ENCODE measurements around the gene ROBO1. TPM values are rescaled to one million over a fixed set of nuclear protein-coding genes. Genes with fewer than 3 reads are reported as not detected.
A peak's percentile ranks its signal among the peaks of the same experiment; 100 is the strongest.

Gene ROBO1
- total RNA-seq, 1 donor from 2014 or later: 43.7 TPM

DNA sequence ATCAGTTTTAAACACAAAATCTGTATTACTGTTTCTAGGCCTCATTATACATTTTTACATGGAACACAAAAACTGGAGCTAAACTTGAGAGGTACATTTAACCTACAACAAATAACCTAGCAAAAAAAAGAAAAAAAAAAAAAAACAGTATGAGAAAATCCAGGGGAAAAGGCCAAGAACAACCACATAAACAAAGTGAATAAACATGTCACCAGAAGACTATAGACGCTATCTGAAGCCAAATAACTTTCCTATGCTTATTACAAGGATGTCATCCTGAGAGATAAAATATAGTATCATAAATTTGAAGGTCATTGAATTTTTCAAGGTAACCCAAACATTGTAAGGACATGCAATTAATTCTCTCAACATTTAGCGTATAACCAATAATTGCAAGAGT, 911.6 kb downstream of the ROBO1 start:
- Mint-ChIP-seq H3K4me1 (ENCODE audit: low read depth) (peaks cover 9% of the 10 kb centered on the region), H3K27ac (ENCODE audit: unreplicated experiment) (no peak overlapping the region), H3K9me3 (ENCODE audit: low read depth) (no peaks in the 10 kb centered on the region), H3K4me3 (ENCODE audit: unreplicated experiment) (no peak overlapping the region), H3K36me3 (ENCODE audit: low read depth) (no peaks in the 10 kb centered on the region), H3K27me3 (ENCODE audit: low read depth) (no peaks in the 10 kb centered on the region)
- DNase-seq (ENCODE audit: low spot score): no peak
- TF ChIP-seq, protein P1, sequence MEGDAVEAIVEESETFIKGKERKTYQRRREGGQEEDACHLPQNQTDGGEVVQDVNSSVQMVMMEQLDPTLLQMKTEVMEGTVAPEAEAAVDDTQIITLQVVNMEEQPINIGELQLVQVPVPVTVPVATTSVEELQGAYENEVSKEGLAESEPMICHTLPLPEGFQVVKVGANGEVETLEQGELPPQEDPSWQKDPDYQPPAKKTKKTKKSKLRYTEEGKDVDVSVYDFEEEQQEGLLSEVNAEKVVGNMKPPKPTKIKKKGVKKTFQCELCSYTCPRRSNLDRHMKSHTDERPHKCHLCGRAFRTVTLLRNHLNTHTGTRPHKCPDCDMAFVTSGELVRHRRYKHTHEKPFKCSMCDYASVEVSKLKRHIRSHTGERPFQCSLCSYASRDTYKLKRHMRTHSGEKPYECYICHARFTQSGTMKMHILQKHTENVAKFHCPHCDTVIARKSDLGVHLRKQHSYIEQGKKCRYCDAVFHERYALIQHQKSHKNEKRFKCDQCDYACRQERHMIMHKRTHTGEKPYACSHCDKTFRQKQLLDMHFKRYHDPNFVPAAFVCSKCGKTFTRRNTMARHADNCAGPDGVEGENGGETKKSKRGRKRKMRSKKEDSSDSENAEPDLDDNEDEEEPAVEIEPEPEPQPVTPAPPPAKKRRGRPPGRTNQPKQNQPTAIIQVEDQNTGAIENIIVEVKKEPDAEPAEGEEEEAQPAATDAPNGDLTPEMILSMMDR (IDR thresholded peaks at IDR 0.05): no peak

DNA sequence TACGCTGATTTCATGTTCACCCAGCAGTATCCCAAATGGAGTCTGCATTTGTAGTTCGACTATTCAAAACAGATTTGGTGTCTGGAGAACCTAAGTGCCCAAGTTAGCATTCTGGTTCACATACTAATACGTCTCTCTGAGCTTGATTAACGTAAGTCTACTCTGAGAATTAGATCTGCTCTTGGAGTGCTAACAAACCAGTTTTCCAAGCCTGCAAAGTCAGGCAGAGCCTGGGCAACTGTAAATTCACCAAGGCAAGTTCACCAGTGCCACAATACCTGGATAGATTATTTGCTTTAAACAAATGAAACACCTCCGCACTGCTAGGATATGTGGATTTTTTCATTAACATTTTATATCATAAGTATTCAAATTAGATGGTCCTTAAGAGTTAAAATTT, 912.6 kb downstream of the ROBO1 start:
- Mint-ChIP-seq H3K9me3 (ENCODE audit: low read depth) (no peaks in the 10 kb centered on the region), H3K27me3 (ENCODE audit: low read depth) (no peaks in the 10 kb centered on the region), H3K36me3 (ENCODE audit: low read depth) (no peaks in the 10 kb centered on the region), H3K4me1 (ENCODE audit: low read depth) (peaks cover 9% of the 10 kb centered on the region), H3K4me3 (ENCODE audit: unreplicated experiment) (no peak overlapping the region), H3K27ac (ENCODE audit: unreplicated experiment) (no peak overlapping the region)
- TF ChIP-seq, protein P1 (IDR thresholded peaks at IDR 0.05): no peak
- no peak for DNase-seq (ENCODE audit: low spot score)

DNA sequence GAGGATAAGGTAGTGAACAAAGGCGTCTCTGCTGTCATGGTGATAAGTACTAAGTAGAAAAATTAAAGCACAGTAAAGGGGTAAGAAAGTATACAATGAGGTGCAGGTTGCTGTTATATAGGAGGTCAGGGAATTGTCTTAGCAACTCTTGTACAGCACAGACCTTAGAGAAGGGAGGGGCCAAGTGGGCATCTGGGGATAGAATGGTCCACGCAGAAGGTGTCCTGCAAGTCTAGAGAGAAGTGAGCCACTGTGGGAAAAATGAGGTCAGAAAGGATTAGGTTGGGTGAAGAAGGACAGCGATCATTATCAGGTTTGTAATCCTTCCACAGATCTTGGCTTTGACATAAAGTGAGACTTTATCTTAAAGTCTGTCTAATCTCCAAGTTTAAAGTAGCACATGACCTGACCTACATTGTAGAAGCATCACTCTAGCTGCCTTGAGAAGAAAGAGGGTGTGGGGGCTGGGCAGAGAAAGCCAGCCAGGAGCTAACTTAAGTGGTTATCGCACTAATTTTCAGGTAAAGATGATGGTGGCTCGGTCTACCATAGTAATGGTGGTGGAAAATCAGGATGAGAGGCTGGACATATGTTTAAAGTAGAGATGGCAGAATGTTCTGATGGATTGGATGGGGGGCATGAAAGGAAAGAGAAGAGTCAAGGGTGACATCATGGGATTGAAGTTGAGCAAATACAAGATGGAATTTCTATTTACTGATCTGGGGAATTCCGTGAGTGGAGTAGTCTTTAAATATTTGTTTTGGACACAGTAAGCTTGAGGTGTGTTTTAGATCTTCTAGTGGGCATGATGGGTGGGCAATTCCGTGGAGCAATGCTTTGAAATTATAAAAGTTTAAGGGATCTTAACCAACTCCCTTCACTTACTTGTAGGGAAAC, 919.2 kb downstream of the ROBO1 start:
- H3K4me3 Mint-ChIP-seq (ENCODE audit: unreplicated experiment): no peak overlapping the region
- H3K4me1 Mint-ChIP-seq (ENCODE audit: low read depth): peaks cover 26% of the 10 kb centered on the region
- no peaks in the 10 kb centered on the region for H3K36me3 Mint-ChIP-seq (ENCODE audit: low read depth)
- DNase-seq (ENCODE audit: low spot score): no peak
- H3K9me3 Mint-ChIP-seq (ENCODE audit: low read depth): no peaks in the 10 kb centered on the region
- no peaks in the 10 kb centered on the region for H3K27me3 Mint-ChIP-seq (ENCODE audit: low read depth)
- TF ChIP-seq, protein P1 (IDR thresholded peaks at IDR 0.05): no peak
- H3K27ac Mint-ChIP-seq (ENCODE audit: unreplicated experiment): no peak overlapping the region

DNA sequence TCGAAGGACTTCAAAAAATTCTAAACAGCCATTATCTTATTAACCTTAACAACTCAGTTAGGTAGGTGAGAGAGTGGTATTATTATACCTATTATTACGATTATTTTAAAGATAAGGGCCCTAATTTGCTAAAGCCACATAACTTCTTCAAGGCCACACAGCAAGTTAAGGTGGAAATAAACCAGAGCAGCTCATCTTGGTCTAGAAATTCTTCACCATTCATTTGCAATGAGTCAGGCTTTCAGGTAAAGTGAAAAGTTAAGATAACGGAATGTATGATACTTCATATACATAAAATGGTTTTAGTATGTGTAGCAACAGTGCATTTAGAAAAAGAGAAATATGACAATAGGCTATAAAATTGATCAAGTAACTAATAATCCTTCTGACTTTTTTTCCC, 920.2 kb downstream of the ROBO1 start:
- Mint-ChIP-seq H3K4me3 (ENCODE audit: unreplicated experiment) (no peak overlapping the region), H3K36me3 (ENCODE audit: low read depth) (no peaks in the 10 kb centered on the region), H3K27me3 (ENCODE audit: low read depth) (no peaks in the 10 kb centered on the region), H3K4me1 (ENCODE audit: low read depth) (peaks cover 26% of the 10 kb centered on the region), H3K9me3 (ENCODE audit: low read depth) (no peaks in the 10 kb centered on the region), H3K27ac (ENCODE audit: unreplicated experiment) (no peak overlapping the region)
- no peak for DNase-seq (ENCODE audit: low spot score)
- TF ChIP-seq, protein P1 (IDR thresholded peaks at IDR 0.05): no peak

DNA sequence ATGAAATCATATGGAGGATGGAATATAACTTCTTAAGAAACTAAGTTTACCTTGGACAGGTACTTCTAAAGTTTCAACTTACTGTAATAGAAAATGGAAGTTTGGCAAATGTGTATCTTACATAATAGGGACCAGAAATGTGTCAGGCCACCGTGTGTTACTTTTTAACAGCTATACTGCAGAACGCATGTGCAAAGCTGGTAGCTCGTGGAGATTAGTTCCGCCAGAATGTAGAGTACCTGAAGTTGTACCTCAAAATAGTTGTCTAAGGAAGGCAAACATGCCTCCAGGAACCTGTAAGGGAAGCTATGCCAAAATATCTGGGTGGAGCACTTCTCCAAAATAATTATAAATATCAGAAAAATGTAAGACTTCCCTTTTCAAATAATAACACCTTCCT, 920.6 kb downstream of the ROBO1 start:
- Mint-ChIP-seq H3K4me3 (ENCODE audit: unreplicated experiment) (no peak overlapping the region), H3K4me1 (ENCODE audit: low read depth) (peaks cover 26% of the 10 kb centered on the region), H3K36me3 (ENCODE audit: low read depth) (no peaks in the 10 kb centered on the region), H3K27me3 (ENCODE audit: low read depth) (no peaks in the 10 kb centered on the region), H3K9me3 (ENCODE audit: low read depth) (no peaks in the 10 kb centered on the region), H3K27ac (ENCODE audit: unreplicated experiment) (peak overlapping the region; percentile 46)
- no peak for DNase-seq (ENCODE audit: low spot score)
- TF ChIP-seq, protein P1 (IDR thresholded peaks at IDR 0.05): no peak
